K562 (cell line): ENCODE results near the gene SLC9C2. TPM values are rescaled to one million over a fixed set of nuclear protein-coding genes. Genes with fewer than 3 reads are reported as not detected.

ENCODE experiments used
- CXXC5 ChIP-seq: fragments of 250-450 bp; sonication (Bioruptor Pico); IDR thresholded peaks from 2 replicates; pipeline ENCODE4 v1.8.0; 2022; ENCODE audit warnings: inconsistent platforms, mild to moderate bottlenecking, moderate library complexity
- HDAC2 ChIP-seq: fragments of 450-650 bp; IDR thresholded peaks from 2 replicates; pipeline ENCODE4 v1.6.1; 2016; ENCODE audit warnings: mild to moderate bottlenecking
- KDM5B ChIP-seq: fragments of 200-600 bp; sonication (generic); IDR thresholded peaks from 2 replicates; pipeline ENCODE4 v1.6.1; 2012; ENCODE audit warnings: low read depth, mild to moderate bottlenecking, moderate library complexity, low read length, control low read depth, inconsistent platforms; ENCODE audit not compliant: insufficient replicate concordance
- L3MBTL2 ChIP-seq: fragments of 450-650 bp; IDR thresholded peaks from 2 replicates; pipeline ENCODE4 v1.6.1; 2016; ENCODE audit warnings: mild to moderate bottlenecking, moderate library complexity
- PHB ChIP-seq: fragments of 250-450 bp; sonication (Bioruptor Pico); IDR thresholded peaks from 2 replicates; pipeline ENCODE4 v1.5.0; 2021
- PHF21A ChIP-seq: fragments of 450-650 bp; IDR thresholded peaks from 2 replicates; pipeline ENCODE4 v1.6.1; 2017; ENCODE audit warnings: low read depth, borderline replicate concordance
- SMAD4 ChIP-seq: fragments of 250-450 bp; sonication (Bioruptor Pico); conservative IDR thresholded peaks from 2 replicates; pipeline ENCODE4 v1.8.0; 2021; ENCODE audit warnings: inconsistent platforms, mild to moderate bottlenecking, moderate library complexity
- YY1 ChIP-seq, 3 experiments: IDR thresholded peaks; 2 replicates each; pipeline ENCODE4 v1.6.1; 2011; ENCODE audit warnings: low read length in 2 of 3, mild to moderate bottlenecking in 2 of 3, moderate library complexity in 2 of 3, borderline replicate concordance in 1 of 3, control low read depth in 1 of 3, low read depth in 1 of 3; ENCODE audit not compliant: insufficient read depth in 3 of 3, insufficient replicate concordance in 2 of 3, control insufficient read depth in 1 of 3, insufficient read length in 1 of 3; ENCODE audit errors: extremely low read depth in 1 of 3
- ZBTB1 ChIP-seq: sonication (generic); formaldehyde crosslinking; IDR thresholded peaks from 2 replicates; pipeline ENCODE4 v1.8.1; 2023; ENCODE audit warnings: missing genetic modification reagents, low read depth, mild to moderate bottlenecking, borderline replicate concordance
- ZC3H4 ChIP-seq: sonication (generic); formaldehyde crosslinking; IDR thresholded peaks from 2 replicates; pipeline ENCODE4 v1.9.0; 2021; ENCODE audit warnings: missing genetic modification reagents, borderline replicate concordance
- ZFPM2 ChIP-seq: fragments of 250-450 bp; sonication (Bioruptor Pico); IDR thresholded peaks from 2 replicates; pipeline ENCODE4 v1.5.1; 2022; ENCODE audit warnings: mild to moderate bottlenecking
- ZNF316 ChIP-seq: fragments of 450-650 bp; IDR thresholded peaks from 2 replicates; pipeline ENCODE4 v1.6.1; 2016
- ZNF551 ChIP-seq: fragments of 250-450 bp; sonication (Bioruptor Pico); IDR thresholded peaks from 2 replicates; pipeline ENCODE4 v1.5.0; 2021; ENCODE audit warnings: mild to moderate bottlenecking, moderate library complexity
- ZNF79 ChIP-seq: fragments of 250-450 bp; sonication (Bioruptor Pico); IDR thresholded peaks from 2 replicates; pipeline ENCODE4 v1.4.0; 2020; ENCODE audit warnings: low read depth, mild to moderate bottlenecking, moderate library complexity
- polyA plus RNA-seq, 8 experiments: library from polyadenylated mRNA; depleted of rRNA in 4 of 8; stranded (reverse) in 5 of 8; unstranded in 3 of 8; fragments of >200 nt; fragmentation: Nextera tagmentation in 2 of 8; fragmentation: Illumina TruSeq in 1 of 8; extraction: Ambion mirVana in 2 of 8; extraction: Trizol in 1 of 8; gene quantifications; 2 replicates each; pipeline versions ENCODE4 v1.2.1 to v1.2.3, GENCODE V29; 2011 to 2014; ENCODE audit warnings: inconsistent platforms in 1 of 8, missing spikeins in 1 of 8
- total RNA-seq, 7 experiments: library from RNA; depleted of rRNA in 6 of 7; stranded (reverse); fragments of >200 nt in 6 of 7; fragmentation: Illumina TruSeq in 2 of 7; extraction: Trizol in 2 of 7; gene quantifications; 2 replicates each; pipeline versions ENCODE4 v1.2.1 to v1.2.3, GENCODE V29; 2011 to 2021; ENCODE audit warnings: low replicate concordance in 1 of 7
- TF ChIP-seq, protein P1 (sequence below): fragments of 450-650 bp; IDR thresholded peaks from 2 replicates; pipeline ENCODE4 v1.6.1; 2016; ENCODE audit warnings: low read depth, mild to moderate bottlenecking, moderate library complexity
- TF ChIP-seq, protein P2 (sequence below): sonication (generic); formaldehyde crosslinking; IDR thresholded peaks from 2 replicates; pipeline ENCODE4 v1.8.0; 2023; ENCODE audit warnings: missing genetic modification reagents, mild to moderate bottlenecking, borderline replicate concordance
- TF ChIP-seq, protein P3 (sequence below), 2 experiments: IDR thresholded peaks; 2 replicates each; pipeline ENCODE4 v1.6.1; 2012; ENCODE audit warnings: improper control_type of control experiment in 2 of 2, low read depth in 2 of 2, low read length in 2 of 2, borderline replicate concordance in 1 of 2

The SLC9C2 gene
- total and polyA plus RNA-seq, 9 of the 15 experiments (the other 6 are each of a cell fraction or from before 2014, with no cell fraction given), result 0.11 to 0.22 (median 0.15) TPM; not detected in 5

DNA sequence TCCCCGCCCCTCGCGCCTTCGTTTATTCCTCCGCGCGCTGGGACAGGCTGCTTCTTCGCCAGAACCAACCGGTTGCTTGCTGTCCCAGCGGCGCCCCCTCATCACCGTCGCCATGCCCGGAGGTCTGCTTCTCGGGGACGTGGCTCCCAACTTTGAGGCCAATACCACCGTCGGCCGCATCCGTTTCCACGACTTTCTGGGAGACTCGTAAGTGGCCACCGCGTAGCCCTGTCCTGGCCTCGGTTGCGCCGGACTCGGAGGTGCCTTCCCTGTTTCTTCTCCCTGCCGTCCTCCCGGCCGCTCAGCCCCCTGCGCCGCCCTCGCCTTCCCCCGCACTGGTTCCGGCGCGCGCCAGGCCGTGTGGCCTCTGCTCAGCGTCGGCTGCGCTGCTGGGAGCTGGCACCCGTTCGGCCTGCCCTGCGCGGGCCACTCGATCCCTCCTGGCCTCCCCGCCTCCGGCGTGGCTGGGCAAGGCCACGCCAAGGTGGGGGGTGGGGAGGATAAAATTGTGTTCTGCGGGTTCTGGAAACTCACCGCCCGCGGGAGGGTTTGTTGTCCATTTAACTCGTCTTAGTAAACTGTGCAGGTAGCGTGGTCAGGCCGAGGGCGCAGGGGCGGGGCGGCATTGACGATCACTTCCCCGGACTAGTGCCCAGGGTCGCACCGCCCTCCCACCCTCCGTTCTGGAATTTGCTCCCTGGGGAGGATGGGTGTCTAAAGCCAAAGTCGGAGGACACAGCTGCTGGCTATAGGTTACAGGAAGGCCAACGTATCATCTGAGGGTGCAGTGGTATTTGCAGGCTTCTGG lies 125.4 kb downstream of the SLC9C2 start, which contains the start of gene PRDX6 (continued):
- peak in 2 of 3 experiments; percentile 77 to 86 for TF ChIP-seq YY1 (IDR thresholded peaks at IDR 0.05; ENCODE audit: borderline replicate concordance in 1 of 3, control insufficient read depth in 1 of 3, extremely low read depth in 1 of 3, insufficient read depth in 3 of 3, insufficient read length in 1 of 3, insufficient replicate concordance in 2 of 3, low read depth in 1 of 3, low read length in 2 of 3)
- TF ChIP-seq L3MBTL2, result no peak; the same call in 1 of the 2 replicates
- no peak for TF ChIP-seq HDAC2
- peak; percentile 83 for TF ChIP-seq KDM5B
- TF ChIP-seq PHF21A, result 0 out of 2 replicates have a peak, but pooled peaks have one; percentile 50
- TF ChIP-seq CXXC5 (CRISPR knock-in tag), result peak; percentile 56
- peak; percentile 94; the same call in 1 of the 2 replicates for TF ChIP-seq ZC3H4 (CRISPR knock-in tag)
- TF ChIP-seq, protein P1, sequence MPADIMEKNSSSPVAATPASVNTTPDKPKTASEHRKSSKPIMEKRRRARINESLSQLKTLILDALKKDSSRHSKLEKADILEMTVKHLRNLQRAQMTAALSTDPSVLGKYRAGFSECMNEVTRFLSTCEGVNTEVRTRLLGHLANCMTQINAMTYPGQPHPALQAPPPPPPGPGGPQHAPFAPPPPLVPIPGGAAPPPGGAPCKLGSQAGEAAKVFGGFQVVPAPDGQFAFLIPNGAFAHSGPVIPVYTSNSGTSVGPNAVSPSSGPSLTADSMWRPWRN, result no peak
- TF ChIP-seq, protein P2, sequence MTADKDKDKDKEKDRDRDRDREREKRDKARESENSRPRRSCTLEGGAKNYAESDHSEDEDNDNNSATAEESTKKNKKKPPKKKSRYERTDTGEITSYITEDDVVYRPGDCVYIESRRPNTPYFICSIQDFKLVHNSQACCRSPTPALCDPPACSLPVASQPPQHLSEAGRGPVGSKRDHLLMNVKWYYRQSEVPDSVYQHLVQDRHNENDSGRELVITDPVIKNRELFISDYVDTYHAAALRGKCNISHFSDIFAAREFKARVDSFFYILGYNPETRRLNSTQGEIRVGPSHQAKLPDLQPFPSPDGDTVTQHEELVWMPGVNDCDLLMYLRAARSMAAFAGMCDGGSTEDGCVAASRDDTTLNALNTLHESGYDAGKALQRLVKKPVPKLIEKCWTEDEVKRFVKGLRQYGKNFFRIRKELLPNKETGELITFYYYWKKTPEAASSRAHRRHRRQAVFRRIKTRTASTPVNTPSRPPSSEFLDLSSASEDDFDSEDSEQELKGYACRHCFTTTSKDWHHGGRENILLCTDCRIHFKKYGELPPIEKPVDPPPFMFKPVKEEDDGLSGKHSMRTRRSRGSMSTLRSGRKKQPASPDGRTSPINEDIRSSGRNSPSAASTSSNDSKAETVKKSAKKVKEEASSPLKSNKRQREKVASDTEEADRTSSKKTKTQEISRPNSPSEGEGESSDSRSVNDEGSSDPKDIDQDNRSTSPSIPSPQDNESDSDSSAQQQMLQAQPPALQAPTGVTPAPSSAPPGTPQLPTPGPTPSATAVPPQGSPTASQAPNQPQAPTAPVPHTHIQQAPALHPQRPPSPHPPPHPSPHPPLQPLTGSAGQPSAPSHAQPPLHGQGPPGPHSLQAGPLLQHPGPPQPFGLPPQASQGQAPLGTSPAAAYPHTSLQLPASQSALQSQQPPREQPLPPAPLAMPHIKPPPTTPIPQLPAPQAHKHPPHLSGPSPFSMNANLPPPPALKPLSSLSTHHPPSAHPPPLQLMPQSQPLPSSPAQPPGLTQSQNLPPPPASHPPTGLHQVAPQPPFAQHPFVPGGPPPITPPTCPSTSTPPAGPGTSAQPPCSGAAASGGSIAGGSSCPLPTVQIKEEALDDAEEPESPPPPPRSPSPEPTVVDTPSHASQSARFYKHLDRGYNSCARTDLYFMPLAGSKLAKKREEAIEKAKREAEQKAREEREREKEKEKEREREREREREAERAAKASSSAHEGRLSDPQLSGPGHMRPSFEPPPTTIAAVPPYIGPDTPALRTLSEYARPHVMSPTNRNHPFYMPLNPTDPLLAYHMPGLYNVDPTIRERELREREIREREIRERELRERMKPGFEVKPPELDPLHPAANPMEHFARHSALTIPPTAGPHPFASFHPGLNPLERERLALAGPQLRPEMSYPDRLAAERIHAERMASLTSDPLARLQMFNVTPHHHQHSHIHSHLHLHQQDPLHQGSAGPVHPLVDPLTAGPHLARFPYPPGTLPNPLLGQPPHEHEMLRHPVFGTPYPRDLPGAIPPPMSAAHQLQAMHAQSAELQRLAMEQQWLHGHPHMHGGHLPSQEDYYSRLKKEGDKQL, result no peak
- TF ChIP-seq ZNF316, result peak; percentile 19; the same call in 1 of the 2 replicates
- TF ChIP-seq ZNF79 (CRISPR knock-in tag), result no peak
- no peak for TF ChIP-seq ZNF551 (CRISPR knock-in tag)
- TF ChIP-seq ZFPM2 (CRISPR knock-in tag), result 0 out of 2 replicates have a peak, but pooled peaks have one; percentile 29
- TF ChIP-seq ZBTB1 (CRISPR knock-in tag), result peak; percentile 42; the same call in 1 of the 2 replicates
- 0 out of 2 replicates have a peak, but pooled peaks have one; percentile 26 for TF ChIP-seq SMAD4 (CRISPR knock-in tag)
- no peak for TF ChIP-seq PHB (CRISPR knock-in tag)
- TF ChIP-seq, protein P3, sequence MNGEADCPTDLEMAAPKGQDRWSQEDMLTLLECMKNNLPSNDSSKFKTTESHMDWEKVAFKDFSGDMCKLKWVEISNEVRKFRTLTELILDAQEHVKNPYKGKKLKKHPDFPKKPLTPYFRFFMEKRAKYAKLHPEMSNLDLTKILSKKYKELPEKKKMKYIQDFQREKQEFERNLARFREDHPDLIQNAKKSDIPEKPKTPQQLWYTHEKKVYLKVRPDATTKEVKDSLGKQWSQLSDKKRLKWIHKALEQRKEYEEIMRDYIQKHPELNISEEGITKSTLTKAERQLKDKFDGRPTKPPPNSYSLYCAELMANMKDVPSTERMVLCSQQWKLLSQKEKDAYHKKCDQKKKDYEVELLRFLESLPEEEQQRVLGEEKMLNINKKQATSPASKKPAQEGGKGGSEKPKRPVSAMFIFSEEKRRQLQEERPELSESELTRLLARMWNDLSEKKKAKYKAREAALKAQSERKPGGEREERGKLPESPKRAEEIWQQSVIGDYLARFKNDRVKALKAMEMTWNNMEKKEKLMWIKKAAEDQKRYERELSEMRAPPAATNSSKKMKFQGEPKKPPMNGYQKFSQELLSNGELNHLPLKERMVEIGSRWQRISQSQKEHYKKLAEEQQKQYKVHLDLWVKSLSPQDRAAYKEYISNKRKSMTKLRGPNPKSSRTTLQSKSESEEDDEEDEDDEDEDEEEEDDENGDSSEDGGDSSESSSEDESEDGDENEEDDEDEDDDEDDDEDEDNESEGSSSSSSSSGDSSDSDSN (IDR thresholded peaks at IDR 0.05; ENCODE audit: borderline replicate concordance in 1 of 2, low read depth in 2 of 2, low read length in 2 of 2), result peak; percentile 72 to 89; a peak in 3 of 4 replicates
